PFSK-1 (cell line): Measurements from ENCODE around the gene KCNMA1.

ENCODE experiments used
- POLR2AphosphoS5 ChIP-seq: IDR thresholded peaks from 2 replicates; pipeline ENCODE4 v1.6.1; 2012; ENCODE audit warnings: low read depth, mild to moderate bottlenecking, control low read depth, low read length, moderate library complexity
- REST ChIP-seq, 2 experiments: IDR thresholded peaks; 2 replicates each; pipeline versions ENCODE4 v1.6.1 to v1.8.0; 2011 to 2012; ENCODE audit warnings: low read depth in 2 of 2, low read length in 2 of 2, control low read depth in 1 of 2, inconsistent platforms in 1 of 2, mild to moderate bottlenecking in 1 of 2, moderate library complexity in 1 of 2; ENCODE audit not compliant: insufficient read depth in 1 of 2
- SIN3A ChIP-seq: IDR thresholded peaks from 2 replicates; pipeline ENCODE4 v1.6.1; 2012; ENCODE audit warnings: mild to moderate bottlenecking, low read length, moderate library complexity, borderline replicate concordance; ENCODE audit not compliant: insufficient read depth
- TAF1 ChIP-seq: IDR thresholded peaks from 2 replicates; pipeline ENCODE4 v1.6.1; 2012; ENCODE audit warnings: low read length, control low read depth, borderline replicate concordance; ENCODE audit not compliant: insufficient read depth

GRCh38 chr10:77299320-77299719 lies 338.3 kb downstream of the KCNMA1 start:
- TF ChIP-seq POLR2AphosphoS5 (no peak), TAF1 (no peak), SIN3A (no peak), REST (IDR thresholded peaks at IDR 0.05; ENCODE audit: insufficient read depth in 1 of 2, low read depth in 2 of 2, low read length in 2 of 2) (no peak)
